GM03348 (cell line): ENCODE data around the gene VTN.
A peak's percentile ranks its signal among the peaks of the same experiment; 100 is the strongest.
"Not testable (repeated sequence)": the region's sequence is repeated elsewhere in the genome, so short reads cannot be mapped to it uniquely, and the experiment has no call there.

Source experiments
- DNase-seq: peaks from one replicate; pipeline ENCODE4 v3.0.0; 2012; ENCODE audit warnings: low spot score

Gene VTN

DNA sequence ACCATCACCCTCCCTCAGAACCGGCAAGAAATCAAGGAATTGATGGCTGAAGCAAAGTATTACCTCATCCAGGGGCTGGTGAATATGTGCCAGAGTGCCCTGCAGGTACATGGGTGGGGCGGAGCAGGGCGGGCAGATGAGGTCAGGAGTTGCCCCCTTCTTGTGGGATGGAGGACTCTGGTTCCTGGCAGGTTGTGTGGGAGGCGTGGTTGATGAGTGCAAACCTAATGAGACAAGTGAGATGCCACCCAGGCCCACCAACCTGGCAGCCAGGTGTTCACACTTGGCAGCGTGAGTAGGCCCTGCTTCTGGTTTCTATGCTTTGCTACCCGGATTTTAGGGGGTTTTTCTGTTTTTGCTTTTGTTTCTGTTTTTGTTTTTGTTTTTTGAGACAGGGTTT is 29.7 kb downstream of the VTN start:
- no peak for DNase-seq

DNA sequence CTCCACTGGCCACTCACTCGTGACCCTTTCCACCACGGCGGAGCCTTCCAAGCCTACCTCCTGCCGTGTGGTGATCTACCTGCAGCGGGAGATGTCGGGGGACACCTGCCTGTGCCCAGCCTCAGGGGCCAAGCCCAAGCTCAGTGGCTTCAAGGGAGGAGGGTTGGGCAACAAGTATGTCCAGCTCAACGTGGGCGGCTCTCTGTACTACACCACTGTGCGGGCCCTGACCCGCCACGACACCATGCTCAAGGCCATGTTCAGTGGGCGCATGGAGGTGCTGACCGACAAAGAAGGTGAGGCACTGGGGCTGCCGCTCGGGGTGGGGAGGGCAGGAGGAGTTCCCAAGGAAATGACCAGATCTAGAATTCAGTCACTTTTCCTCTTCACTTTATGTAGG is 30.7 kb downstream of the VTN start:
- no peak for DNase-seq

DNA sequence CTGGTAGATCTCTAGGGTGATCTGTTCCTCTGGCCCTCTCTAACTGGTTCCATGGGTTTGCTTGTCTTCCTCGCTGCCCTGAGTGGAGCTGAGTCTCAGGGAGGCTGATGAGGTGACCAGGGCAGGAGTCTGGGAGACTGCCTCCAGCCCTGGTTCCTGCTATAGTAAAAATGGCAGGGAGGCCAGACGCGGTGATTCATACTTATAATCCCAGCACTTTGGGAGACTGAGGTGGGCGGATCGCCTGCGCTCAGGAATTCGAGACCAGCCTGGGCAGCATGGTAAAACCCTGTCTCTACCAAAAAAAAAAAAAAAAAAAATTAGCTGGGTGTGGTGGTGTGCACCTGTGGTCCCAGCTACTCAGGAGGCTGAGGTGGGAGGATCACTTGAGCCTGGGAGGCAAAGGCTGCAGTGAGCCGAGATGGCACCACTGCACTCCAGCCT is 31.3 kb downstream of the VTN start:
- DNase-seq, result not testable (repeated sequence)

DNA sequence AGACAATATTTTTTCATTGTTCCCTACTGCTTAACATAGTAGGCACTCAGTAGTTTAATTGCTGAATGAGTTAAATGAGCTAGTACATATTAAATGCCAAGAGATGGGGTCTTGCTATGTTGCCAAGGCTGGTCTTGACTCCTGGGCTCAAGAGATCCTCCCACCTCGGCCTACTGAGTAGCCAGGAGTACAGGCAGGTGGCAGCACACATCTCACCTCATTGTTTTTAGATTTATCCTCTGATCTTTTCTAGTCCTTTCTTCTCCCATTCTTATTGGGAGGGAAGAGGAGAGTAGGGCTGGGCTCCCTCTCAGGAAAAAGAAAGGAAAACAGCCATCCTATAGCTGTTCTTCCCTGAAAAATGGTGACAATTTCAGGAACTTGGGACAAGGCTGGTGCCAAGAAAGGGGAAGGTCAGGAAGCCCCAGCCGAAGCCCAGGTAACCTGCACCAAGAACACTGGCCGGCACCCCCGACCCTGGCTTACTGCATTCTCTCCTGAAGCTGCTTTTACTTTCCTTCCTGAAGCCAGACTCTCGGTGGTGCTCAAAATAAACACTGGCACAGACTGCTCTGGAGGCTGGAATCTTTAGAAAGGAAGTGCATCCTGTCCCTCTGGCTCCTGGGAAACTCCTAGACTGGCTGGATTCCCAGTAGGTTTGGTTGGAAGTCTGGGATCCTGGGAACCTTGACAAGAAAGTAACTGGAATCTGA is 31.9 kb downstream of the VTN start:
- peak; percentile 29 for DNase-seq

DNA sequence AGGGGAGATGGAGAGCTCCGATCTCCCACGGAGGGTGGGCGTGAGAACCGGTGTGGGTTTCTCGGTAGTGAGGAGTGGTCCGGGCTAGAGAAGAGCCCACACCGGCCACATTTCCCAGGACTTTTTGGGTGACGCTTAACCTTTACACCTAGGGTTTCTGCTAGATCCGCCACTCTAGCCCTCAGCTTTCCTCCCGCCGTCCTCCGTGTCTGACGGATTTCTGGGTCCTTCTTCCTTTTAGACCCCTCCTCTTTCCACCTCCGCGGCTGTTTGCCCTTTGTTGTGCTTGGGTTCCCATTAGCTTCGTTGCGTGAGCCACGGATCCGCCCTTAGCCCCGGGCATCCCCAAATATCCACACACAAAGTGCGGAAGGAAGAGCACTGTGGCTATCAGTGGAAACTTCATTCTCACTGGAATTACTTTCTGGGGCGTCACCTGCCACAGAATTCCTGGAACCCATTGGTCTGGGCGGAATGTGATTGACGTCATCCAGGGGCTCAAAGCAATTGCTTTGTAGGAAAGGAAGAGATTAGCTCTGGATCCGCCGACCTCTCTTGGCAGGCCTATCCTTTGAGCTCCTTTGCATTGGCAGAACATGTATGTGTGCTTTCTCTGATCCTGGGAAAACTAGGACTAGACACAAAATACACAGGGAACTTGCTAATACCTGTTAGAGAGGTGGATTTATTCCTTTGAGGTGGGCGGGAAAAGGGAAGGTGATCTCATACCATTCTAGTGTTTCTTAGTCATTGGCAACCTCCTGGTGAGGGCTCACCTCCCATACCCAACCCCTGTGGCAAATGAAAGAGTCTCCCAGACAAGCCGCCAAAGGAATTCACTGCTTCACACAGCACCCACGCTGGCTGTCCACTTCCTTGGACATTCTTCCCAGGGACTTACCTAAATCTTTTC is 33.9 kb downstream of the VTN start:
- DNase-seq, result peak; percentile 72

DNA sequence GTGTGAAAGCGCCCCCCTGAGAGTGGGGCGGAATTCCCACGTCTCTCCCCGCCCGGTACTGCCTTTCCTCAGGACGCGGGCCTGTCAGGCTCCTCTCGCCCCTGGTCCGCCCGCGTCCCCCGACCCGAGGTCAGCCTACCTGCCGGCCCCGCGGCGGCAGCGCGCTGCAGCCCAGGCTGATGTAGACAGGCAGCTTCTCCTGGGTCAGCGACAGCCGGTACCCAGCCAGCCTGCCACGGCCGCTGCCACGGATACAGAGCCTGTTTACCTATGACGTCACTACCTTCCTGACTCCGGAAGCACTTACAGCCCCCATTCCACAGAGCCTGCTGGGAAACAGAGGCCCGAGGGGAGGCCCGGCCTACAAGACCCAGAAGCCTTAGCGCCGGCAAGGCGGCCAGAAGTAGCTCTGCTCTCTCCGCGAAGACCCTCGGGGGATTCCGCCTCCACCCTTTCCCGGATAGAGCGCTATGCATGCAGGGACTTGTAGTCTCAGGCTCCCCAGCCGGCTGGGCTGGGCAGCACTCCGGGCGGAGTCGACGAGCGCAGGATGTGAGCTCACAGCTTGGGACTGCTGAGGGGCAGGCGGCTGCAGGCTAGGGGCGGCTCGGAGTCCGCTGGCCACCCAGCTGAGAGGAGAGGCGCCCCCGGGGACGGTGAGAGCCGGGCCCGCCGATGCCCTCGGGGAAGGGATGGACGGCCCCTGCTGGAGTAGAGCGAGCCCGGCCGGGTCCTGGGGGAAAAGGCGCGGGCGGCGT is 34.7 kb downstream of the VTN start, which contains the start of the genes IFT20 and TNFAIP1:
IFT20 (minus strand) TSS at position 272 of the 758 bp plus-strand sequence. CDS start 3,487 bp downstream, outside the sequence.
TNFAIP1 (plus strand) TSS at position 561 of the 758 bp plus-strand sequence. CDS start 3,761 bp downstream, outside the sequence.
- DNase-seq, result peak; percentile 97

DNA sequence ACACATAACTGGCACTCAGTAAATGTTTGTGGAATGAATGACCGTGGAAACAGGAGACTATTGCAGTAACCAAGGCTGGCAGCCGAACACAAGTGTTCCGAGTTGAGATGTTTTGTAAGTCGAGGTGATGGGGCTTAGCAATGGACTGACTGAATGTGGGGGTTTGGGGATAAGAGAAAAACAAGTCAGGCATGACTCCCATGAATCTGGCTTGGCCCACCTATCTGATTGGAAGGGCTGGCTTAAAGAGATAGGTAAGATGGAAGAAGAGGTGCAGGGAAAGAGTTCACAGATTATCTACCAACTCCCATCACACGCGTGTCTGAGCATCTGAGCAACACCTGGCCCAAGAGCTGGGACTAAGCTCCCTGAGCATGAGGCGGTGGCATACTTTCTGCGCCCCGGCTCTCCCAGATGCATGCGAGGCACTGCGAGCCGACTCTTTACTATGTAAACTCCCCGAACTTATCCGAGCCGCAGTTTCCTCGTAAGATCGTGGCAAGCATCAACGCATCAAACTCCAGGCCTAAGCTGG is 35.4 kb downstream of the VTN start:
- no peak for DNase-seq

DNA sequence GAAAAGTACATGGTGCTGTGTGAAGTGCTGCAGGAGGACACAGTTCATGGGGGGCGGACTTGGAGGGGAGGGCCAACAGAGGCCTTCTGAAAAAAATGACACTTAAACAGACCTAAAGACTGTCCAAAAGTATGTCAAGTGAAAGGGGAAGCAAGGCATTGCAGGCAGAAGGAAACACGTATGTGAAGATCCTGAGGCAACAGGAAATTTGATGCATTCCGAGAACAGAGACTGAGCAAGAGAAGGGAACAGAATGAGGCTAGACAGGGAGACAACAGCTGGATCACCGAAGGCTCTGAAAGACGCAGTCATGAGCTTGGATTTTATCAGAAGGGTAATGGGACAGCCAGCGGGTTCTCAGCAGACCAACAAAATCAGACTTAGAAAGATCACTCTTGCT is 35.9 kb downstream of the VTN start:
- no peak for DNase-seq

DNA sequence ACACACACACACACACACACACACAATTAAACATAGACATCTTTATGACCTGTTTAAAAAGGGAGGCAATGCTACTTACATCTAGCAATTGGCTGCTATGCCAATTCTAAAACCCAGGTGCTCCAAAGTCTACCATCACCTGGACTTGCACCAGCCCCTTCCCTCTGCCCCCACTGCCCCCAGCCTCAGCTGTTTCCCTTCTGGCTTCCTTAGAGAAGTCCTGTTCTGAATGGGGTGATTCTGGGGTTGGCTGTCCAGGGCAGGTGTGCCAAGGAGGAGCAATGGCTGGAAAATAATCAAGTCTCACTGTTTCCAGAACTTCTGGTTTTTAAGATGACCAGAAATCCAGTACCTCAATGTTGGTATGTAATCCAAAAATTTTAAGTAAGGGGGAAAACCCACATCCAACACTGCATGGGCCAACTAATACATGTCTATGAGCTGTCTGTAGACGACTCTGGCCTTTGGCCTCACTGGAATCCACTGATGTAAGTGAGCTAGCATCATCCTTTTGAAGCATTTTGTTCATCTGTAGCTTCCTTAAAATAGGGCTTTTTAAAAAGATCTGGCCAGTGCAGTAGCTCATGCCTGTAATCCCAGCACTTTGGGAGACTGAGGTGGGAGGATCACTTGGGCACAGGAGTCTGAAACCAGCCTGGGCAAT is 36.9 kb downstream of the VTN start:
- DNase-seq, result no peak

DNA sequence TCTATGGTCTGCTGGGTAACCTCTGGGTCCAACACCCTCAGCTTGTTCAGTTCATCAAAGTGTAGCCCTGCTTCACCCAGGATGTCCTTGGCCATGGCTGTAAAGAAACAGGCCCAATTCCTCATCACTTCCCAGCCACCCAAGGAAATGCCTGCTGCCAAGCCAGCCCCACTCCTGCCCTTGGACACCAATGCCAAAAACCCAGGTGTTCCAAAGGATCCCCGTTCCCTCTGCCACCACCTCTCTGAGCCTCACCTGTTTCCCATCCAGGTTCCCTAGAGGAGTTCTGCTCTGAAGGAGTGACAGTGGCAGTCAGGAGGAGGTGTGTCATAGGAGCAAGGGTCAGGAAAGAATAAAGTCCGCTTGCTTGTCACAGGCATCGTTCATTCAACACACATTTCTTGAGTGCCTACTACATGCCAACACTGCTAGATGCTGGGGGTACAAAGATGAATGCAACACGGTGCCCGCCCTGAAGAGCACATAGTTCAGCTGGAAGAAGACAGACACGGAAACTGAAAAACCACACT is 38.2 kb downstream of the VTN start:
- DNase-seq, result no peak

DNA sequence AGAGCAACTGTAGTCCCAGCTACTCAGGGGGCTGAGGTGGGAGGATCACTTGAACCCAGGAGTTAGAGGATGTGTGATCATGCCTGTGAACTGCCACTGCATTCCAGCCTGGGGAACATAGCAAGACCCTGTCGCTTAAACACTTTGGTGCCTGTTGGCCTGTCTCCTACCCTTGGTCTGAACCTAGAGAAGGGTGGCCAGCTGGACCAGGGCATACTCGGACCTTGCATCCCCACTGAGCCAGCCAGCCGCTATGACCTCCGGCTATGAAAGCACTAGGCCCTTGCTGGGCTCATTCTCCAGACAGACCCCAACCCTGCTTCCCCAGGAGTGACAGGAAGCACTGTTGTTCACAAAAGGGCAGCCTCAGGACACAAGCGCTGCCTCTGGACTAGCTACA is 39.4 kb downstream of the VTN start:
- no peak for DNase-seq

DNA sequence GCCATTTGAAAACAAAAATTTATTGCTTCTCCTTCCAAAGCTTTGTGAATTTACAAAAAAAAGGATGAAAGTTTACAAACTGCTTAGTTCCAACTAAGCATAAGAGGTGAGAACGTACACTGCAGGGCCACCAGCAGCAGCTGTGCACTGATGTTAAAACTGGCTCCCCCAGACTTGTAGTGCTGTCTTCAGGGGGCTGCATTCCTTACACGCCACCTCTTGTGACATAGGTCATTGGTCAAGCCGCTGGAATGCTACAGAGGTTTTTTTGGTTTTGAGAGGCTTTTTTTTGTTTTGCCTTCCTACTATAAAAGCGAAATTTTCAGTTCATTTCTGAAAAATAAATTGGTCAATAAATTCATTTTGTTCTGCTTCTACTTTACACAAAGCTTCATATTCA is 41.8 kb downstream of the VTN start:
- DNase-seq, result no peak

DNA sequence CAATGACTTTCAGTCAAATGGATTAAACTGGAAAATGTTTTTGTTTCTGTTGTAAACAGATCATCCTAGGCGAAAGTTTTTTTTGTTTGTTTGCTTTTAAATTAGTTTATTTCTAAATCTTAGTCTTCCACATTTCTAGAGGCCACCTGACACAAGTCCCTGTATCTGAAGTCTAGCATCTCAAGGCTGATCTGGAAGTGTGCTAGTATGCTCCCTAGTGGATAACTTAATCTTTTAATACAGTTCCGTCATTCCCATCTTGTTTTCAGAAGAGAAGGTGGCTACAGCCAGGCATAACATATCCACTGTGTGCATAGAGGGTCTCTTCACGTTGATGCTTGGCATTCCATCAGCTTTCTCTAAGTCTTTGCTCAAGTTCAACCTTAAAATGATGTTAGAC is 42.4 kb downstream of the VTN start:
- no peak for DNase-seq

DNA sequence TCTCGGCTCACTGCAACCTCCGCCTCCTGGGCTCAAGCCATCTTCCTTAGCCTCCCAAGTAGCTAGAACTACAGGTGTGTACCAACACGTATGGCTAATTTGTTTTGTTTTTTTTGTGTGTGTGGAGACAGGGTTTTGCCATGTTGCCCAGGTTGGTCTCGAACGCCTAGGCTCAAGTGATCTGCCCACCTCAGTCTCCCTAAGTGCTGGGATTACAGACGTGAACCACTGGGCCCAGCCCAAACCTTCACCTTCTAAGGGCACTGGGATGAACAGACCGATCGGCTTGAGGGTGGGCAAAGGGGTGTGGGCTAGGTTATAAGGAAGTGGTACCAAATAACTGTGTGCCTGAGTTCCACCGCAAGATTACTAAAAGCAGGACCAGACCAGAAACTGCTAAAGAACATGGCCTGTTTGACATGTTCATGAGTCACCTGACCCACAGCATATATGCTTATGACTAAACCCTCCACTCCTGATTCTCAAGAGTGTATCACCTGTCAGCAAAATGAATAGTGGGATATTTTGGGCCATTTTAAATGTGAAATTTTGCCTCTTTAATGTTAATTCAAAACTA is 43.0 kb downstream of the VTN start:
- no peak for DNase-seq

DNA sequence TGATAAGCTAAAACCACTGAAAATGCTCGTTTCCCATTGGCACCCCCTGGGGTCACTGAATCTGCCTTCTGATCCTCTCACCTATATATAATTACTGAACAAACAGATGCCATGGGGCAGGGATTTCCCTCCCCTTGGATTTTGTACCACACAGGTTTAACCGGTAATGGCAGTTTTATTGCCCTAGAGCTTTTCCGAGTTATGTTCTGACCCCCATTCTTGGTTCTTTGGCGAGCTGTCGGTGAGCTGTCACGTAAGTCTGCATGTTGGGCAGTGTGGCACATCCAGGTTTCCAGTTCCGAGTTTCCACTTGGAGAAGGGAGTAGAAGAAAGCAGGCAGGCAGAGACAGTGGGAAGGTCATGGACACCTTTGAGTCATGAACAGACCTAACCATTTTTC is 44.0 kb downstream of the VTN start:
- DNase-seq, result no peak

DNA sequence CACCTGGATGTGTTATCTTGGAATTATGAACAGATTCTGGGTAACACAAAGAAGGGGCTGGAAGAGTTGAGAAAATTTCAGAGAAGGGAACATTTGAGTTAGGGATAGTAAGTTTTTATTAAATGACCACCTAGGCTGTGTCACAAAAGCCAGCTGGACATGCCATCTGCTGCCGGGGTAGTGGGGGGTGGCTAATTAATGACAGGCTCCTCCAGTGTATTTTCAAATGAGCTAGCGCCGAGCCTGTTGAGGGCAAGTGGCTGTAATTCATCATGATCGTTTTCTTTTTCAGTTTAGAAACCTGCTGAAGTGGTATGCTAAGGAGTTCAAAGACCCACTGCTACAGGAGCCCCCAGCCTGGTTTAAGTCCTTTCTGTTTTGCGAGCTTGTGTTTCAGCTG is 44.9 kb downstream of the VTN start:
- DNase-seq, result no peak

DNA sequence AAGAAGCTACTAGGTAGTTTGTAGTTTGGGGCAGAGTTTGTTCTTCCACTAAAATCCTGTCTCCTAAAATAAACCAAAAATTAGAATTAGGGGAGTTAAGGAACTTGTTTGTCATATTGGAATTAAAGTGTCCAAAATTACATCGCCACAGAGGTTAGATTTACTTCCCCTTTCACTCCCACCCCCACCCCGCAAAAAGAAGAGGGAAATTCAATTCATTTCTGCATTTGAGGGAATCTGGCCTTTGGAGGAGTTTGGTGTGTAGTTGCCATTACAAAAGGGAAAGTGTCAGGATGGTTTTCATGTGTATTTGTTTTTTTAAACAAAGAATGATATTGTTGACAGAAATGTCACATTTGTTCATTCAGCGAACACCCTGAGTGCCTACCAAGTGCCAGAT is 45.3 kb downstream of the VTN start:
- no peak for DNase-seq

DNA sequence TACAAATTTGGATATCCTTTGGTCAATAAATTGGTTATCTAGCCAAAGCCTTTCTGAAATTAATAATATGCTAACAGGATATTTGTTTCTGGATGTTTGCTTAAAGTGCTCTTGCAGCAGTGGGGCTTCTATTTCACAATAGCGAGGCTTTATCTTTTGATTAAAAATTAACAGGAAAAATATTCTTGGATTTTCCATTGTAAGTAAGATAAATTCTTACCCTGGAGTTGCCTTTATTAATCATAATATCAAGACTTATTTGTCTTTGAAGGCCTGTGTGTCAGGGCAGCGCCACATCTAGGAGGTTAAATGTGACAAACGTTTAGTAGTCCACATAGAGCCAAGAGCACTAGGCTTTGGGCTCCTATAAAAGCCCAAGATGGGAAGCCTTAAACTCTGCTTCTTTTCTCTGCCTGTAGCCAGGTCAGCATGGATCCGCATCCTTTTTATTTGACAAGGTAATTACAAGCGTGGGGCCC is 45.8 kb downstream of the VTN start:
- no peak for DNase-seq

DNA sequence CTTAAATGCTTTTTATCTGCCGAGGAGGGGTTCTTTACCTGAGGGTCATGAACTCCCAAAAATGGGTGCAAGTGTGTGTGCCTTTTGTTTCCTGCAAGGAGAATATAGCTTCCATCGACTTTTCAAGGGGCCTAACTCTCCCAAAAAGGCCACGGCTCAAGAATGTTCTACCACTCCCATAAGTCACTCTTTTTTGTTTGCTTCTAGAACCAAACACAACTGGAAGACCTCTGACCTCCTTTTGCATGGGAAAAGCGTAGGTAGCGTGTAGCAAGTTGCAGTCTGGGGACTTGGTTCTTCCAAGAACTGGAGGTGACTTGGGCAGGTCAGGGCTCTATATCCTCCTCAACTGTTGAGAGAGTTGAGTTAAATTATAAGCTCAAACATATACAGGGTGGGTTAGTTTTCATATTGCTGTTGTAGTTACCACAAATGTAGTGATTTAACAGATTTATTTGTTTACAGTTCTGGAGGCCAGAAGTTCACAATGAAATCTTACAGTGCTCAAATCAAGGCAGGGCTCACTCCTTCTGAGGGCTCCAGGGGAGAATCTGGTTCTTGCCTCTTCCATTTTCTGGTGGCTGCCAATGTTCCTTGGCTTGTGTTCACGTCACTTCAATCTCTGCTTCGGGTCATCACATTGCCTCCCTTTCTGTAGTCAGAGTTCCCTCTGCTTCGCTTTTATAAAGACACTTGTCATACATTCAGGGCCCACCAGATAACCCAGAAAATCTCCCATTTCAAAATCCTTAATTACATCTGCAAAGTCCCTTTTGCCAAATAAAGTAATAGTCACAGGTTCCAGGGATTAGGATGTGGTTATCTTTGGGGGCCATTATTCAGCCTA is 49.7 kb downstream of the VTN start:
- DNase-seq, result no peak

DNA sequence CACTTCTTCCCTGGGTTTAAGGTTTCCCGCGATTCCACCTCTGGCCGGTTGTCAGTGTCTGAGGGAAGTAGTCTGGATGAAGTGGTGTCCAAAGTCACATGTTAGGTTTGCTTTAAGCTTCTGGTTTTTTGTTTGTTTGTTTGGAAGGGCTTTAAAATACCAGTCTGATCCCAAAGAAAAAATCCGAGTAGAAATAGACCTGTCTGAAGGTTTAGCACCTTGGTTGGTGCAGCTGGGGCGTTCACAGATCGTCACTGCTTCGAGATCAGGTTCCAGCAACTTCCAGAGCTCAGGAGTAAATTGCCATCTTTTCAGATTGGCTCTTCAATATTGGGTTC is 50.5 kb downstream of the VTN start:
- no peak for DNase-seq
